Measurements from ENCODE around the gene SPDEF.

The SPDEF gene

GRCh38 chr6:34543421-34543820 lies 12.7 kb downstream of the SPDEF start:
- no peak for DNase-seq

GRCh38 chr6:34540841-34541240 lies 15.3 kb downstream of the SPDEF start:
- DNase-seq = no peak

- DNase-seq = no peak
Measured at GRCh38 chr6:34540222-34540621, 15.9 kb downstream of the SPDEF start.

DNA sequence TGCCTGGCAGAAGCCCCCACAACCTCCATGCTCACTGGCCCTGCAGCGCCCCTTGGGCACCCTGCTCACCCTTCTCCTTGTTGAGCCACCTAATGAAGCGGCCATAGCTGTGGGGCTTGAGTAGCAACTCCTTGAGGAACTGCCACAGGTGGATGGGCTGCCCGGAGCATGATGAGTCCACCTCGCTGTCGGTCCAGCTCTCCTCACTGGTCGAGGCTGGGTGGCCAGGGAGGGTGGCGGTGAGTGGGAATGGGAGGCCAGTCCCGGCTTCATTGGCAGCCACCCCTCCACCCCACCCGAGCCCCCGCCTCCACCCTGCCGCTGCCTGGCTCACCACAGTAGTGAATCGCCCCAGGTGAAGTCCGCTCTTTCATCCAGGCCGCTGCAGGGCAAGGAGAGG lies 16.9 kb downstream of the SPDEF start:
- DNase-seq = no peak

DNA sequence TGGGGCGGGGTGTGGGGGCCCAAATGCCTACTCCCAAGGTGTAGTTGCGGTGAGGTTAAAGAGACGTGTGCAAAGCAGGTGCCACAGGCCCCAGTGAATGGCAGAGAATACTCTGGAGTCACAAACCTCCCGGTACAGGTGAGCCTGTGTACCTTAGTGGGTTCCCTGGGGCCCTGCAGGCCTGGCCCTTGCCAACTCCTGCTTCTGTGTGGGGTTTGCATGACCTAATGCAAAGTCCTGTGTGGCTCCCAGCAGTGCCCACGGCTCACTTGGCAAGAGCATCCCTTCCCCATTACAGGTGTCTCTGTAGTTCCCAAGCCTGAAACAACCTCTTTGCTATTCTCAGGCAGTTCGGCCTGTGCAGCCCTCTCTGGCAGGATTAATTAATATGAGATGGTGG lies 17.5 kb downstream of the SPDEF start:
- no peak for DNase-seq

DNA sequence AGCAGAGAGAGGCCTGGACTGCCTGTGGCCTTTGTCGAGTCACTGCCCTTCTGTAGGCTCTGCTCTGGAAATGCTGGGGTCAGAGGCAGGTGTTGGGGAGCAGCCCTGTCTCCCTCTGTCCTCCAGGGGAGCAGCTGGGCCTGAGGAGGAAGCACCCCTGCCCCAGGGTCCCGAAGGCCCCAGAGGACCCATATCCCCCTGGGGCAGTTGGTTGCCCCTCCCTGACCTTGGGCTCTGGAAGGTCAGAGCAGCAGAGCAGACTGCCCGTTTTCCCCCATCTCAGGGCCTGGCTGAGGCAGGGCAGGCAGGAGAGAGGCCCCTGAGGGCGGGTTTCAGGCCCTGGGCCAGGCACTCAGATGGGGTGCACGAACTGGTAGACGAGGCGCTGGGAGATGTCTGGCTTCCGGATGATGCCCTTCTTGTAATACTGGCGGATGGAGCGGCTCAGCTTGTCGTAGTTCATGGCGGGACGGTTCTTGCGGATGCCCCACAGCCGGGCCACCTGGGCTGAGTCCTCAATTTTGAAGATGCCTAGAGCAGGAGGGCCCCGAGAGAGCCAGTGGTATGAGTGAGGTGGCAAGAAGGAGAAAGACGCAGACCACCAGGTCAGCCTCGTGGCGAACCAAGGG lies 18.1 kb downstream of the SPDEF start:
- DNase-seq = no peak

DNA sequence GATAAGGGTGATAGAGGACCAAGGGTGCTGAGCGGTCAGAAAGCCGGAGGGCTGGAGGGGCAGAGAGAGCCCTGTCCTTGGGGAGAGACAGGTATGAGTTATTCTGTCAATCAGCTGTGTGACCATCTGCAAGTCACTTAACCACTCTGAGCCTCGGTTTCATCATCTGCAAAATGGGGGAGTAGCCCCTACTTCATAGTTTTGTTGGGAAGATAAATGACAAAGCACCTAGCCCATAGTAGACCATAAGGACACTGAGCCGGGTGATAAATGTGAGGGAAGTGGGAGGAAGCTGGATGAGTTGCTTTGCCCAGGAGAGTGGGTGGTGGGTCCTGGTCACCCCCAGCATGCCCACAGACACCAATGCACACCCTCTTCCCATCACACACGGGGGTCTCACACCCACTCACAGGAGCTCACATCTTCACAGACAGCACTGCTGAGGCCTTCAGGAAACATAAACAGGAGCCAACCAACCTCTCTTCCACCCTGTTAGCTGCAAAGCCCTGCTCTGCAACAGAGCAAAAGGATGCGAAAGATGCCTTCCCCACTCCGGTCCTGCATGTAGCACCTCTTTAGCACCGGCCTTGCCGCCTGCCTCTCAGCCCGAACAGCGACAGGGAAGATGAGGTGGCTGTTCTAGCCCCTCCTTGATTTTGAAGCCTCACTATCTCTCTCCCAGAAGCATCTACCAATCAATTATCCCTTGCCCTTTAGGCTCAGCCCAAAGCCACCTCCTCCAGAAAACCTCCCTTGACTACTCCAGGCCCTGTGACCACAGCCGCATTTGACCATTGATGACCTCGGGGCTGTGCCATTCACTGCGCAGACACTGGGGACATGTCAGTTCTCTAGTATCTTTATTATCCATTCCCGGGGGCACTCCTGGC lies 18.9 kb downstream of the SPDEF start:
- no peak for DNase-seq

- no peak for DNase-seq
Measured at GRCh38 chr6:34536251-34536958, 19.7 kb downstream of the SPDEF start.

- no peak for DNase-seq
Measured at GRCh38 chr6:34535646-34536045, 20.5 kb downstream of the SPDEF start.

DNA sequence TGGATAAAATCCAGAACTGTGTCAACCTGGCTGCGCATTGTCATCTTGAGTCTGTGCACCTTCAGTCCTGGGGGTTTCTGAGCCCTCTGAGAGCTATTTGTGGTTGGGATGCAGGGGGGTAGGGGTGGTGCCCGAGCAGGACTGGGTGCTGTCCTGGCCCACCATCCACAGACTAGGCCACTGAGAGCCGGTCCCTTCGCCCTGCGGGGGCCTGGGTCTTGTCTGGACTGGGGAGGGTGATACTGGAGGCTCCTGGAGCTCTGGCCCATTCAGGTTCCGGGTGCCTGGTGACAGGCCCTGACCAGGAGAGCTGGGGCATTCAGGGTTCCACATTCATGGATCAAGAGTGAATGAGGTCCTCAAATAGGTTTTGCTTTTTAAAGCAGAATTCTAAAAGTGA lies 20.9 kb downstream of the SPDEF start:
- DNase-seq = no peak

- no peak for DNase-seq
Measured at GRCh38 chr6:34534656-34535055, 21.5 kb downstream of the SPDEF start.

DNA sequence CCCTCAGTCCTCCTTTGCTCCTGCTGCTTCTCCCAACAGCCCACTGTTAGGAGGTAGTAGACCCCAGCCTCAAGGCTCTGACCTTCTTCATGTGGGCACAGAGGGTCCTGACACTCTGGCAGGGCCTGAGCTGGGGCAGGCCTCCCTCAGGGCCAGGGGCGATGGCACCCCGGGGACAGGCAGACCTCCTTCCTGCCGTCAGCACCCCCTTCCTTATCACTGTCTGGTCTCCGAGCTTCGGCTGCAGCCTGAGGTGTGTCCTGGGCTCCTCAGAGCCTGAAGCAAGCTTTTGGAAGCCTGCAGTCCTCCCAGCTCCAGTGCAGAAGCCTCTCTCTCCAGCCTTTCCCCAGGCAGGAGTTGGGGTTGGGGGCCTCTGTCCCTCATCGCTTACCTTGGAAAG lies 22.0 kb downstream of the SPDEF start:
- no peak for DNase-seq

GRCh38 chr6:34532230-34532629 lies 23.9 kb downstream of the SPDEF start:
- no peak for DNase-seq

DNA sequence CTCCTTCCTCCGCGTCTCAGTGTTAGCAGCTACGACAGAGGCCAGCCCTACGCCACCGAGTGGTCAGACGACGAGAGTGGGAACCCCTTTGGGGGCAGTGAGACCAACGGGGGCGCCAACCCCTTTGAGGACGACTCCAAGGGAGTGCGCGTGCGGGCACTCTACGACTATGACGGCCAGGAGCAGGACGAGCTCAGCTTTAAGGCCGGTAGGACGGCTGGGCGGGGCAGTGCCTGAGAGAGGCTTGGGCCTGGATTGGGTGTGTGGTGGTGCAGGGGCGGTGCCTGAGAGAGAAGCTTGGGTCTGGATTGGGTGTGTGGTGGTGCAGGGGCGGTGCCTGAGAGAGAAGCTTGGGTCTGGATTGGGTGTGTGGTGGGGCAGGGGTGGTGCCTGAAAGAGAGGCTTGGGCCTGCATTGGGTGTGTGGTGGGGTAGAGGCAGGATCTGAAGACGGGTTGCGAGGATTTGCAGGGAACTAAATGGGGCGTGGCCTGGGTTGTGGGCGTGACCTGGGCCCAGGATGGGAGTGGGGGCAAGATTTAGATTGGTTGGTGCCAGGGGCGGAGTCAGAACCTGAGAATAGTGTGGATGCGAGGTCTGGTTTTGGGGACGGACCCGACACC lies 24.4 kb downstream of the SPDEF start:
- no peak for DNase-seq

- no peak for DNase-seq
Measured at GRCh38 chr6:34530753-34531365, 25.3 kb downstream of the SPDEF start.

- DNase-seq = no peak
Measured at GRCh38 chr6:34529665-34530327, 26.3 kb downstream of the SPDEF start.

GRCh38 chr6:34528996-34529664 lies 27.0 kb downstream of the SPDEF start:
- DNase-seq = no peak

- DNase-seq = no peak
Measured at GRCh38 chr6:34527751-34528670, 28.1 kb downstream of the SPDEF start.

DNA sequence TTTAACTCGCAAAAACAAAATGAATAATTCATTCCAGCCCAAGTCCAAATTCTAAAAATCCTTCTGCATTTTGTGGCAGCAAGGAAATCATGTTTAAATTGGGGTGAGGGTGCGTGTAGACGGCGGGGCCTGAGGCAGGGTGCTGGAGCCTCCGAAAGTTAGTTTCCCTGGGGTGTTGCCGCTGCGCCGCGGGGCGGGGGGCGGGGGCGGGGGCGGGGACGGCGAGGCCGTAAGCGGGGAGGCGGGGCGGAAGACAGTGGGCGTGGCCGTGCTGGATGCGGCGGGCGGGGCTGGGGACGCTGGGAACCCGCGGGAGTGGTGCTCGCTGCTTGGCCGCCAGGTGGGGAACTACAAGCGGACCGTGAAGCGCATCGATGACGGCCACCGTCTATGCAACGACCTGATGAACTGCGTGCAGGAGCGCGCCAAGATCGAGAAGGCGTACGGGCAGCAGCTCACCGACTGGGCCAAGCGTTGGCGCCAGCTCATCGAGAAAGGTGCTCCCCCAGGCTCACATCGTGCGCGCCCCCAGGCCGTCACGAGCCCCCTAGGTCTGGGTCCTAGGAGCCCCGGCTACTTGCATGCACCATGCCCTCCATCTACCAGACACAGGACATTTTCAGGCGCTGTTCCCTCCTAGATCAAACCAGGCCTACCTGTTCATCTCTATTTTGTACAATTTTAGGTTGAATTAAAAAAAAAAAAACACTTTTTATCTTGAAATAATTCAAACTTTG lies 29.0 kb downstream of the SPDEF start:
- DNase-seq = peak; percentile 82
